ENCODE measurements around the gene PDHB. TPM values are rescaled to one million over a fixed set of nuclear protein-coding genes. Genes with fewer than 3 reads are reported as not detected.
A peak's percentile ranks its signal among the peaks of the same experiment; 100 is the strongest.

Gene PDHB
- total and polyA plus RNA-seq, 12 donors, result 59.2 to 264 (median 102) TPM

GRCh38 chr3:58386626-58387365 is 46.8 kb downstream of the PDHB start:
- peak overlapping the region in 3 of 5 donors; percentile 32 to 64 (median 48) for H3K27ac ChIP-seq
- H3K4me3 ChIP-seq, result no peak overlapping the region
- H3K36me3 ChIP-seq (replicated peaks in 1 of 2), result no peaks in the 10 kb centered on the region
- TF ChIP-seq POLR2A (IDR thresholded peaks at IDR 0.05), result no peak
- TF ChIP-seq, protein P1, sequence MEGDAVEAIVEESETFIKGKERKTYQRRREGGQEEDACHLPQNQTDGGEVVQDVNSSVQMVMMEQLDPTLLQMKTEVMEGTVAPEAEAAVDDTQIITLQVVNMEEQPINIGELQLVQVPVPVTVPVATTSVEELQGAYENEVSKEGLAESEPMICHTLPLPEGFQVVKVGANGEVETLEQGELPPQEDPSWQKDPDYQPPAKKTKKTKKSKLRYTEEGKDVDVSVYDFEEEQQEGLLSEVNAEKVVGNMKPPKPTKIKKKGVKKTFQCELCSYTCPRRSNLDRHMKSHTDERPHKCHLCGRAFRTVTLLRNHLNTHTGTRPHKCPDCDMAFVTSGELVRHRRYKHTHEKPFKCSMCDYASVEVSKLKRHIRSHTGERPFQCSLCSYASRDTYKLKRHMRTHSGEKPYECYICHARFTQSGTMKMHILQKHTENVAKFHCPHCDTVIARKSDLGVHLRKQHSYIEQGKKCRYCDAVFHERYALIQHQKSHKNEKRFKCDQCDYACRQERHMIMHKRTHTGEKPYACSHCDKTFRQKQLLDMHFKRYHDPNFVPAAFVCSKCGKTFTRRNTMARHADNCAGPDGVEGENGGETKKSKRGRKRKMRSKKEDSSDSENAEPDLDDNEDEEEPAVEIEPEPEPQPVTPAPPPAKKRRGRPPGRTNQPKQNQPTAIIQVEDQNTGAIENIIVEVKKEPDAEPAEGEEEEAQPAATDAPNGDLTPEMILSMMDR (IDR thresholded peaks at IDR 0.05), result no peak
- peak; percentile 17 to 71 (median 38) for DNase-seq
- no peaks in the 10 kb centered on the region for H3K27me3 ChIP-seq
- WGBS, 4 donors, result 48 to 68% (median 60%) methylated on average over 3 of the region's 3 CpGs
- no peaks in the 10 kb centered on the region for H3K9me3 ChIP-seq (replicated peaks in 1 of 3)
- H3K4me1 ChIP-seq (replicated peaks in 1 of 2), result peaks cover 9 to 51% of the 10 kb centered on the region in 2 donors
- intact Hi-C loops (cut with DNase I), result loop anchor here in 1 of 2 donors (10.0 kb wide), 1 partner anchor 52 kb away; the partner anchor contains the start of gene PXK

GRCh38 chr3:58384381-58385090 is 49.1 kb downstream of the PDHB start:
- TF ChIP-seq, protein P1 (IDR thresholded peaks at IDR 0.05), result no peak
- no peak for TF ChIP-seq POLR2A (IDR thresholded peaks at IDR 0.05)
- WGBS, 4 donors, result 84 to 98% (median 94%) methylated on average over 2 to 3 of the region's 3 CpGs
- DNase-seq, result no peak
- H3K27ac ChIP-seq, result peak overlapping the region in 3 of 5 donors; percentile 2 to 39 (median 15)
- H3K36me3 ChIP-seq (replicated peaks in 1 of 2), result no peaks in the 10 kb centered on the region
- intact Hi-C loops (cut with DNase I), result loop anchor here in 1 of 2 donors (10.0 kb wide), 1 partner anchor 50 kb away; the partner anchor contains the start of gene PXK
- no peaks in the 10 kb centered on the region for H3K27me3 ChIP-seq
- H3K4me3 ChIP-seq, result no peak overlapping the region
- peaks cover 8 to 40% of the 10 kb centered on the region in 2 donors for H3K4me1 ChIP-seq (replicated peaks in 1 of 2)
- no peaks in the 10 kb centered on the region for H3K9me3 ChIP-seq (replicated peaks in 1 of 3)

- Histone ChIP-seq H3K4me1 (replicated peaks in 1 of 2) (peaks cover 8 to 33% of the 10 kb centered on the region in 2 donors), H3K36me3 (replicated peaks in 1 of 2) (no peaks in the 10 kb centered on the region), H3K4me3 (no peak overlapping the region), H3K27me3 (no peaks in the 10 kb centered on the region), H3K27ac (peak overlapping the region in 3 of 5 donors; percentile 2 to 39 (median 15)), H3K9me3 (replicated peaks in 1 of 3) (no peaks in the 10 kb centered on the region)
- intact Hi-C loops (cut with DNase I), result loop anchor here in 1 of 2 donors (10.0 kb wide), 1 partner anchor 49 kb away; the partner anchor contains the start of gene PXK
- DNase-seq, result peak; percentile 25 to 75 (median 67)
- WGBS, 4 donors, result 61 to 73% (median 66%) methylated on average over 4 of the region's 4 CpGs
- no peak for TF ChIP-seq POLR2A (IDR thresholded peaks at IDR 0.05)
- TF ChIP-seq, protein P1 (IDR thresholded peaks at IDR 0.05), result no peak
These were observed 49.7 kb downstream of the PDHB start for GRCh38 chr3:58383904-58384303.

GRCh38 chr3:58383476-58383875 is 50.2 kb downstream of the PDHB start:
- intact Hi-C loops (cut with DNase I), result loop anchor here in 1 of 2 donors (10.0 kb wide), 1 partner anchor 49 kb away; the partner anchor contains the start of gene PXK
- TF ChIP-seq POLR2A (IDR thresholded peaks at IDR 0.05), result no peak
- TF ChIP-seq, protein P1 (IDR thresholded peaks at IDR 0.05), result peak in 1 of 6 experiments; percentile 4
- Histone ChIP-seq H3K36me3 (replicated peaks in 1 of 2) (no peaks in the 10 kb centered on the region), H3K4me1 (replicated peaks in 1 of 2) (peaks cover 8 to 29% of the 10 kb centered on the region in 2 donors), H3K27ac (peak overlapping the region in 3 of 5 donors; percentile 2 to 39 (median 15)), H3K4me3 (no peak overlapping the region), H3K27me3 (no peaks in the 10 kb centered on the region), H3K9me3 (replicated peaks in 1 of 3) (no peaks in the 10 kb centered on the region)
- WGBS, 4 donors, result 82 to 90% (median 85%) methylated on average over 2 of the region's 2 CpGs
- no peak for DNase-seq
